Dedifferentiated amniotic fluid mesenchymal stem cell (primary cell): ENCODE measurements around the gene CCER1.
A peak's percentile ranks its signal among the peaks of the same experiment; 100 is the strongest.
"Not testable (repeated sequence)": the region's sequence is repeated elsewhere in the genome, so short reads cannot be mapped to it uniquely, and the experiment has no call there.

Source experiments
- DNase-seq: peaks from one replicate; pipeline ENCODE4 v3.0.0-alpha.2; 2016; ENCODE audit errors: extremely low spot score

Gene CCER1, protein sequence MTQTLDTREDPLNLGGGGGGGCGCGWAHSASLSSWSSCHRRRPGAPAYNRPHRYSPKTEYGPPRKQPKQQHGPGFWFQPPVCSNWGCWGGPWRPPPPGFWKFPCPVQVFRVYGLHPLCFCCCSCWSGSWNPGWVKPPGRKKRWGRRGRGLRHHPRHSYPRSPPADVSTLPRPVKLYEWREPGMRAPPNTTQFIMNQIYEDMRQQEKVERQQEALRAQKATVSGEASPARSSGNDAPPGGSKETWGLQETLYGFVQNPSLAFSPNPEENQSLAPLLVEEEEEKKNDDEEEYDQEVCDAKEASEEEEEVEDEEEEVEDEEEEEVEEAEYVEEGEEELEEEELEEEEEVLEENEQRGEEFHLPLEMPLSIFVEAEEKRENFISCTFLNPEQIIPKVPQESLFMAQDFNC

GRCh38 chr12:90954921-90955320 is at the start of gene CCER1:
TSS of gene CCER1 (minus strand) at chr12:90955176. CDS start at chr12:90954742, 434 bp downstream.
- DNase-seq, result no peak

- no peak for DNase-seq
These were observed 48.8 kb upstream of the CCER1 start for GRCh38 chr12:91003737-91004136.

DNA sequence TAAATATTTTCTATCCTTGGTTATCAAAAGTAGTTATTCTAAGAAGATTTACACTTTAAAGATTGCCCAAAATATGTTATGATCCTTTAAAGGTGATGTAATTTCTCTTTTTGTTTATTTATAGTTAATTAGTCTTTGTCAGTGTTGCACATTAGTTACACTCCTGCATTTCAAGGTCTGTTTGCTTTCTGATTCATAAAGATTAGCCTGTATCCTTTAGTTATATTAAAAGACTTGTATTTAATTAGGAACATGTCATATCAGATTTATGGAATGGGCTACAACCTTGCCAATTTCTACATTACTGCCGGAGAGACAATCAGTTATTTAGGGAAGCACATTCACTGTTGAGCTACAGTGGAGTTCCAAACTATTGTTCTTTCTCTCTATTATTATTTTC is 46.3 kb upstream of the CCER1 start:
- DNase-seq, result no peak

DNA sequence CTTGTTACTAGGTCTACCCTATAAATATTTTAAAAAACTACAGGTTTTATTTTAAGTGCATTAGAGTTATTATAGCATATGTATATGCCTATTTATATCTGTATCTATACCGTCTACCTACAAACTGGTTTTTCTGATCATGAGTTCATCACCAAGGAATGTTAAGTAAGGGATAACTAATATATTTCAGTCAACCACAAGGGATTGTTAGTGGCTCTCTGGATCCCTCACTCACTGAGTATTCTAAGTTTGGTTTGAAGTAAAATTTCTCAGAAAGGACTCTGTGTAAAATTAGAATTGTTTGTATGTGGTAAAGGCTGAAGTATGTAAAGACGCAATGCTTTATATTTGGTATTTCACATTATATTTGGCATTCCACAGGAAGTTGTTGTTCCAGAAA is 45.0 kb upstream of the CCER1 start:
- DNase-seq, result no peak

DNA sequence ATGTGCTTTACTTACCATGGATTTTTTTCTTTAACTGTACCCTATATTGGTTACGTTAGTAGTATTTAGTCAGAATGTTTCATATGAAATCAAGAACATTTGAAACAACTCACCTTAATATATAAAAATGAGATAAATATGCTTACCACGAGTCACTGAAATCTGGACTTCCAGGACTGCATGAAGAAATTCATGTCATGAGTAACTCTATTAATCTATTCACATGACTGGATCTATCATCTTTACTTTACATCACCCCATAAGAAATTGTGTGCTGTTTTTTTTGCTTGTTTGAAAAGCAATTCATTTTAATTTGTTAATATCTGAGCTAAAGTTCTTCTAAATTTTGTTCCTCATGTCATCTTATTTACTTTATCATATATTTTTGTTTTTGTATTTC is 44.6 kb upstream of the CCER1 start:
- DNase-seq, result no peak

DNA sequence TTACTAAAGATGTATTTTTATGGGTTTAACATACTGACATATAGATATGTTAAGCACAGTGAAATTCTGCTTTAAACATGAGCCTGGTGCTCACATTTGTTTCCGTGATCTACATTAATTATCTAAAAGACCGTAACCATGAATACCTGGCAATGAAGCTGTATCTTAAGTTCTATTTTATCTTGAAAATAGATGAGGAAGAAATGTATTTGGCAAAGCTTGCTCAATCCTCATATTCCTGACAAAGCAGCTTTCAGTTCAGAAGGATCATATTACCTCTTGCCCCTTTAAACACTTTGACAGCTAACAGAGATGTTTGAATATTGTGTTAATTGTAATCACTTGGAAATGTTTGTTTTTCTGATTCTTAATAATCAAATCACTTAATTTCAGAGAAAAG is 40.0 kb upstream of the CCER1 start:
- DNase-seq, result no peak

DNA sequence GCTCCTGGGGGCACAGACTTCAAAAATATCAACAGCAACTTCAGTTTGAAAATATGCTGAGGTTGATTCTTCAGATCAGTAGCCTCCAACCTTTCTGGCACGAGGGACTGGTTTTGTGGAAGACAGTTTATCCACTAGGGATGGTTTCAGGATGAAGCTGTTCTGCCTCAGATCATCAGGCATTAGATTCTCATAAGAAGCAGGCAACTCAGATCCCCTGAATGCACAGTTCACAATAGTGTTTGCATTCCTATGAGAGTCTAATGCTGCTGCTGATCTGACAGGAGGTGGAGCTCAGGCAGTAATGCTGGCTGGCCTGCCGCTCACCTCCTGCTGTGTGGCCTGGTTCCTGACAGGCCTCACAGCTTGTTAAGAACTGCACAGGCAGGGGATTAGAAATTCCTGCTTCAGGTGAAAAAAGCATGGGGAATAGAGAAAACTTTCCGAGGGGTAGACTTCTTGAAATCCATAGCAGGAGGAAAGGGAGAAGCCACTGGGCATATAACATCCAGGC is 37.0 kb upstream of the CCER1 start:
- no peak for DNase-seq

GRCh38 chr12:90990611-90991010 is 35.6 kb upstream of the CCER1 start:
- DNase-seq, result no peak

DNA sequence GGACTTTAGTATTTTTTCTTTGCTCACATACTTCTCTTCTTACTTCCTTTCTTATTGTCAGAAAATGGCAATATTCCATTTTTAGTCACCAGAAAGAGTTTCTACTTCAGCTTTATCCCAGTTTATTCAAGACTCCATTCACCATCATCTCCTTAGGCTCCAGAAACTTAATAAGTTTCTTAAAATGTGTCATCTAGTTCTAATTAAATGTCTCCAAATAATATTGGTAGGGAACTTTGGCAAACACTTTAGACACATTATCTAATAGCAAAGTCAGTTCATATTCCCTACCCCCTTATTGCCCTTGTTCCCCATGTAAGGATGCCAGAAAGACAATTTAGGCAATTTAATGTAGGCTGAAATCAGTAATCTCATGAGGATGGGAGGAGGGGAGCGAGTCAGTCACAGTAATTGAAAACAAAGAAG is 34.7 kb upstream of the CCER1 start:
- no peak for DNase-seq

GRCh38 chr12:90987520-90987919 is 32.5 kb upstream of the CCER1 start:
- DNase-seq, result no peak

DNA sequence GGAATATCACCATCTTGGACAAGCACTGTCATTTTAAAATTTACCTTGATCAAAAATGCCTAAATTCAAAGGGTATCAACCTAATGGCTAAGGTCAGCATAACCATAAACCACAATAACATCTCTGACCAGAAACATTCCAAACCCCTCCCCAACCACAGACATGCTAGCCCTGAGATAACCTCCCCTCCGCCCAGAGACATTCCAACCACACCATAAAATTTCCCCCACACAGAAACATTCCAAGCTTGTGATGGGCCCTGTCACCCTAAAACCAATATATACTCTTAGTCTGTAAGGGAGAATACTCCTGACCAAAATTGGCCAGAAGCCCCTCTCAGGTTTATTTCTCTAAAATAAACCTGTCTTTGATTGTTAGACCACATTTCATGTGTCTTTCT is 32.1 kb upstream of the CCER1 start:
- no peak for DNase-seq

- not testable (repeated sequence) for DNase-seq
These were observed 30.4 kb upstream of the CCER1 start for GRCh38 chr12:90985331-90985730.

DNA sequence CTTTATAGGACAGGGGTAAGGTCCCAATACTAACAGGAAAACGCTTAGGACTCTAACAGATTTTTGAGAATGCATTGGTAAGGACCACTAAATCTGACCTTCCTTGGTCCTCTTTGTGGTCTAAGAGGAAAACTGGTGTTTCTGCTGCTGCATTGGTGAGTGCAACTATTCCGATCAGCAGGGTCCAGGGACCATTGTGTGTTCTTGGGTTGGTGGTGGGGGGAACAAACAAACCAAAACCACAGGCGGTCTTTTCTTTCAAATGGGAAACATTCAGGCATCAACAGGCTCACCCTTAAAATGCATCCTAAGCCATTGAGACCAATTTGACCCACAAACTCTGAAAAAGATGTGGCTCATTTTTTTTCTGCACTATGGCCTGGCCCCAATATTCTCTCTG is 29.1 kb upstream of the CCER1 start:
- no peak for DNase-seq

- no peak for DNase-seq
These were observed 27.2 kb upstream of the CCER1 start for GRCh38 chr12:90982170-90982569.

DNA sequence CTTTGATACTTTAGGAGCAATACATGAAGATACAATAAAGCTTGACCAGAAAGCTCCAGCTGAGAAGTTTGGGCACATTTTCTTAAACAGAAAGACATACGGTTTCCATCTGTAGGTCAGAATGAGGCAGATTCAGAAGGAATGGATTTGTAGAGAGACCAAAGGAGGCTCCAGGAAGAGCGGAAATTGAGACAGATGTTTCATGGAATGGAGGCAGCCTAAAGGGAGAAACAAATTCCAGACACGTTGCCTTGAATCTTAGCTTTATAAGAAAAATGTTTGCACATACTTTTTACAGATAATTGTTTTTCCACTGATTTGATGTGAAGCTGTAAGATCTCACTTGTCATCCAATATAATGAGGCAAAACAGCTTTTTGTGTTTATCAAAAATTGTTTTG is 25.0 kb upstream of the CCER1 start:
- DNase-seq, result peak; percentile 54

DNA sequence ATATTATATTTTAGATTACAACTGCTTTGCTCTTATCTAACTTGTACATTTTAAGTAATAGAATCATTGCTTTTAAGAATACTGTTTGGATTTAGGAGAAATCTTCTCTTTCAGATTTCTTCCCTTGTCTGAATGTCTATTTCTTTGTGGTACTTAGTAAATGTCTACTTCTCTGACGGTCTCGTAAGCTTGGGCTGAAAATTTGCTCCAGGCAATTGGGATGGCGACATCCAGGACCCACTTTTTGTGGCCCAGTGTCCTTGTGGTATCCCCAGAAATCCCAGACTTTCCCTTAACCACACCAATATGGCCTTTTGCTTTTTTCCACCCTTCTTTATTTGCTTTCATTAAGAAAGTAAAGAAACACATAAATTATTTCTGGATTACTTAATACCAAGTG is 24.0 kb upstream of the CCER1 start:
- DNase-seq, result no peak

- peak; percentile 91 for DNase-seq
These were observed 23.3 kb upstream of the CCER1 start for GRCh38 chr12:90978117-90978770.

GRCh38 chr12:90977224-90977623 is 22.2 kb upstream of the CCER1 start:
- peak; percentile 42 for DNase-seq

- DNase-seq, result no peak
These were observed 19.3 kb upstream of the CCER1 start for GRCh38 chr12:90974286-90974685.

DNA sequence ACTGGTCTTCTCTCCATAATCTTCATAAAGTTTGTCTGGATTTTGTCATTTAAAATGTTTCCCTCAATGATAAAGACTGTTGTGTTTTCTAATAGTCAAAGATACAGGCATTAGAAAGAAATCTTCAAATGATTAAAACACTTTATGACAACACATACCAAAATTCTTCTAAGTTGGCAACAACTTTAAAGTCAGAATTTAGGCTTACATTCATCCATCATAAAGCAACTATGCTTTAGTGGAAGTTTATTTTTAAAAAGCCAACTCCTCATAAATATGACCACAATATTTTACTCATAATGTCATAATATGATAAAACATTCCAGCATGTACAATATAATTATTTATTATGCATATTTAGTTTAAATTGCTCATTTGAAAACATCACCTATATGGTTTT is 17.2 kb upstream of the CCER1 start:
- no peak for DNase-seq

- DNase-seq, result no peak
These were observed 15.9 kb upstream of the CCER1 start for GRCh38 chr12:90970911-90971310.

- no peak for DNase-seq
These were observed 15.5 kb upstream of the CCER1 start for GRCh38 chr12:90970471-90970870.

DNA sequence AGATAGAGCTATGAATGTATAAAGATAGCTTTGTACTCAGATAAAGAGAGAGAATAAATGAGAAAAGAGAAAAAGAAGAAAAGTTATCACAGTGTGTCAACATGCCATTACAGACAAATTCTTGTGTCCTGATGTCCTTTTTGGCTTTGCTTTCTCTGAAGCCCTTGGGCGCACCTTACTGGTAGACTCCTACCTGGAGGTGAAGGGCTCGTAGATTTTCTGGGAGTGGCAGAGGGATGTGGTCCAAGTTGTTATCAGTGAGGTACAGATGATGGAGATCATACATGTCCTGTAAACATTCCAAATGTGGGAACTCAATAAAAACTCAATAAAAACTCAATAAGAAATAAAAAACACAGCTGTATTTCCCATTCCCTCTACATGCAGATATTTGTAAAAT is 14.9 kb upstream of the CCER1 start:
- DNase-seq, result no peak
